IgD-negative memory B cell (primary cell): Measurements from ENCODE around the gene ZYX. TPM values are rescaled to one million over a fixed set of nuclear protein-coding genes. Genes with fewer than 3 reads are reported as not detected.
"Not testable (repeated sequence)": the region's sequence is repeated elsewhere in the genome, so short reads cannot be mapped to it uniquely, and the experiment has no call there.

ENCODE experiments used
- H3K27ac Mint-ChIP-seq, 3 donors: one replicate each; pipeline ENCODE4 v1.8.0; 2020 to 2022; ENCODE audit warnings: mild to moderate bottlenecking in 3 of 3, mixed read lengths in 3 of 3, moderate library complexity in 1 of 3
- H3K27me3 Mint-ChIP-seq: one replicate; pipeline ENCODE4 v1.8.0; 2021; ENCODE audit warnings: mixed read lengths
- H3K36me3 Mint-ChIP-seq: one replicate; pipeline ENCODE4 v1.8.0; 2020; ENCODE audit warnings: mild to moderate bottlenecking, mixed read lengths
- H3K4me1 Mint-ChIP-seq, 3 donors: one replicate each; pipeline ENCODE4 v1.8.0; 2020 to 2022; ENCODE audit warnings: mixed read lengths in 3 of 3, mild to moderate bottlenecking in 1 of 3
- H3K4me3 Mint-ChIP-seq, 4 donors: one replicate each; pipeline ENCODE4 v1.8.0; 2020 to 2022; ENCODE audit warnings: mild to moderate bottlenecking in 4 of 4, mixed read lengths in 4 of 4, moderate library complexity in 3 of 4
- H3K9me3 Mint-ChIP-seq, 3 donors: one replicate each; pipeline ENCODE4 v1.8.0; 2020 to 2021; ENCODE audit warnings: mixed read lengths in 3 of 3, mild to moderate bottlenecking in 1 of 3
- polyA plus RNA-seq: library from polyadenylated mRNA; unstranded; fragments of 300-500 nt; fragmentation: Illumina TruSeq; gene quantifications from one replicate; pipeline ENCODE4 v1.2.3, GENCODE V29; 2021

The ZYX gene
- polyA plus RNA-seq, 1 donor from 2014 or later = 51.3 TPM

DNA sequence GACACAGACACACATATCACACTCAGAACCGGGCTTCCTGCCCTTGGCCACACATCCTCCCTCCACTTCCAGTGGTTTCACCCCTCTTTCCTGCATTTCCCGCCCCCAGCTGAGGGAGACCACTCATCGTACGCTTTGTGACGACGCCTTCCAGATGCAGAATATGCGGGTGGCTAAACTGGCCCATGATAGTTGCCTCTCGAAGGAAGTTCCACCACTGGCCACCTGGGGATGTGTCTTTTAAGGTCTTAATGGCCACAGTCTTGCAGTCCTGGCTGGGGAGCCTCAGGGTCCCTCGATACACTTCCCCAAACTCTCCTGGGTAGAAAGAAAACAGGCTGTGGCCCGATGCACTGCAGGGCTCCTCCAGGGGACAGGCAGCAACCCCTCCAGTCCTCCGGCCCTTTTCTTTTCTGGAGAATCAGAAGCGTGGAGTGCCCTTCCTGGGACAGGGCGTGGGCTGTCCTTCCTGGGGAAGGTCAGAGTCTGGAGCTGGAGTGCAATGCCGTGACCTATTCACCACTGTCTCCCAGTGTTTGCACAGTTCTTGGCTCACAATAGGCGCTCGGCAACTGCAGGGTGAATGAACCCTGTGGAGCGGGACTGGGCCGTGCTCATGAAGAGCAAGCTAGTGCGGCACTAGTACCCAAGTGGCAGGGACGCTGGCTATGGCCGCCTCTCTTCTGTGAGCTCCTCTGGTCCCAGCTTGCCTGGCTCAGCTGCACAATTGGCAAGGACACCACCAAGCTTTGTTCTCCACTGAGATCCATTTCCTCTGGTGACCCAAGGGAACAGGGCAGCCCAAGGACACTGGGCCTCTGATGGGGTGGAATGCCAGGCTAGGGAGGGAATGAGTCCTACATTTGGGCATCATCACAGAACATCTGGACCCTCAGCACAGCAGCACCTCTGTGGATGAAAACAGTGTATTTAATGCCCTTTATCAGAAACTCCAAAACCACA lies 14.3 kb downstream of the ZYX start:
- no peak overlapping the region for H3K4me3 Mint-ChIP-seq
- no peaks in the 10 kb centered on the region for H3K27me3 Mint-ChIP-seq
- no peaks in the 10 kb centered on the region for H3K36me3 Mint-ChIP-seq
- H3K4me1 Mint-ChIP-seq = peaks cover 0 to 2% (median 0%) of the 10 kb centered on the region in 3 donors
- peak overlapping the region in 1 of 3 donors; percentile 77 for H3K27ac Mint-ChIP-seq
- H3K9me3 Mint-ChIP-seq = peaks cover 0 to 1% (median 0%) of the 10 kb centered on the region in 3 donors

GRCh38 chr7:143396182-143396581 lies 15.0 kb downstream of the ZYX start:
- H3K27ac Mint-ChIP-seq = no peak overlapping the region
- H3K27me3 Mint-ChIP-seq = no peaks in the 10 kb centered on the region
- H3K9me3 Mint-ChIP-seq = peaks cover 0 to 1% (median 0%) of the 10 kb centered on the region in 3 donors
- peaks cover 0 to 2% (median 0%) of the 10 kb centered on the region in 3 donors for H3K4me1 Mint-ChIP-seq
- no peaks in the 10 kb centered on the region for H3K36me3 Mint-ChIP-seq
- no peak overlapping the region for H3K4me3 Mint-ChIP-seq

DNA sequence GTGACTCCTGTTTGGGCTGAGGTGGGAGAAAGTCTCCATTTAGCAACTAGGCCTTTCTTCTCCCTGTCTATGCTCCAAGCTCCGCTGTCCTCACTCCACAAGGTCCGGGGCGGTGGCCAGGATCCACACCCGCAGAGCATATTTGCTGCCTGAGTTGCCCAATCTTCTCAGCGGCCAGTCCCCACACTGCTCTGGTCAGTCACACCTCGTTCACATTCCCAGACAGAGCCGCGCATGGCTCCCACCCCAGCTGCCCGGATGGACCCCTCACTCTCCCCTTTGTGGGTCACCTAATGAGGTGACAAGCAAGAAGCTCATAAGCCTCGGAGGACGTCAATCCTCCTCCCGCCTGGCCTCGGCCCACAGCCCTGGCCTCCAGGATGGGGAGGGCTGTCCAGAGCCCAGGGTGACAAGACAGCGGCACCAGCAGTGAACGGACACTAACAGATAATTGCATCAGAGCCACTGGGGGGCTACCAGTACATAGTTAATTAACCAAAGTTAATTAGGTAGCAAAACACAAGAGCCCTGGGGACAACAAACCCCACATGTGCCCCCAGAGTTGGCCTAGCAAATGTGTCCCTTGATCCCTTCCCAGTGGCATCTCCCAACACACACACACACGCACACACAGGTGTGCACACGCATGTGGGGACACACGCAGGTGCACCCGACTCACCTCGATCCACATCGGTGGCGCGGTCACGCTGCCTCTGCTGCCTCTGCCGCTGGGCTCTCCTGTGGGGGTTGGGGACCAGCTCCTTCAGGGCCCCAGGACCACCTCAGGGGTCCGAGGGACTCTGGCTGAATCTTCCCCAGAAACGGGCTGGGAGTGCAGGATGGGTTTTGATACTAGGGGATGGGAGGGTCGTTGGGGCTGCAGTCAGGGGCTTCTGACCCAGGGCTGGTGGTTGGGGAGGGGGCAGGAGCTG lies 15.7 kb downstream of the ZYX start:
- no peaks in the 10 kb centered on the region for H3K36me3 Mint-ChIP-seq
- H3K27ac Mint-ChIP-seq = no peak overlapping the region
- no peak overlapping the region for H3K4me3 Mint-ChIP-seq
- no peaks in the 10 kb centered on the region for H3K27me3 Mint-ChIP-seq
- H3K4me1 Mint-ChIP-seq = peaks cover 0 to 2% (median 0%) of the 10 kb centered on the region in 3 donors
- H3K9me3 Mint-ChIP-seq = peaks cover 0 to 1% (median 0%) of the 10 kb centered on the region in 3 donors

GRCh38 chr7:143397710-143398530 lies 16.8 kb downstream of the ZYX start:
- H3K4me1 Mint-ChIP-seq = peaks cover 0 to 2% (median 0%) of the 10 kb centered on the region in 3 donors
- no peak overlapping the region for H3K27ac Mint-ChIP-seq
- peaks cover 0 to 1% (median 0%) of the 10 kb centered on the region in 3 donors for H3K9me3 Mint-ChIP-seq
- H3K36me3 Mint-ChIP-seq = no peaks in the 10 kb centered on the region
- no peak overlapping the region for H3K4me3 Mint-ChIP-seq
- H3K27me3 Mint-ChIP-seq = no peaks in the 10 kb centered on the region

- Mint-ChIP-seq H3K9me3 (peaks cover 0 to 1% (median 0%) of the 10 kb centered on the region in 3 donors), H3K4me3 (no peak overlapping the region), H3K4me1 (peaks cover 0 to 4% (median 0%) of the 10 kb centered on the region in 3 donors), H3K36me3 (no peaks in the 10 kb centered on the region), H3K27ac (no peak overlapping the region), H3K27me3 (no peaks in the 10 kb centered on the region)
These were observed 17.5 kb downstream of the ZYX start for GRCh38 chr7:143398616-143399015.

DNA sequence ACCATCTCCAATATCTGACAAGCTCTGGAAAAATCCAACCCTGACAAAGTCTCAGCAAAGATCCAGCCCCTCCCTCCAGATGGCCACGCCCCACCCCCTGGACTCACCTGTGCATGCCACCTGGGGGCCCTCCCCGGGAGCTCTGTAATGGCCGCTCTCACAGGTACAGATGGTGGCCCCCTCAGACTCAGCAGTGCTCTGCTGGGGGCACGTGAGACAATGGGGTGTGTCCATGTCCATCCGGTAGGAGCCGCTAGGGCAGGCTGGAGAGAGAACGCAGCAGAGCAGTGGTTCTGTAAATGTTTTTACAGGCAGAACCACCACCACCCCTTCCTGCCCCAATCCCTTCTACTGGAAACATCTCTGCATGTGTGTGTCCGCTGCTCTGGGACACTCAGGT lies 18.0 kb downstream of the ZYX start:
- H3K27ac Mint-ChIP-seq = no peak overlapping the region
- H3K4me1 Mint-ChIP-seq = peaks cover 0 to 4% (median 0%) of the 10 kb centered on the region in 3 donors
- no peaks in the 10 kb centered on the region for H3K27me3 Mint-ChIP-seq
- no peak overlapping the region for H3K4me3 Mint-ChIP-seq
- peaks cover 0 to 1% (median 0%) of the 10 kb centered on the region in 3 donors for H3K9me3 Mint-ChIP-seq
- no peaks in the 10 kb centered on the region for H3K36me3 Mint-ChIP-seq

DNA sequence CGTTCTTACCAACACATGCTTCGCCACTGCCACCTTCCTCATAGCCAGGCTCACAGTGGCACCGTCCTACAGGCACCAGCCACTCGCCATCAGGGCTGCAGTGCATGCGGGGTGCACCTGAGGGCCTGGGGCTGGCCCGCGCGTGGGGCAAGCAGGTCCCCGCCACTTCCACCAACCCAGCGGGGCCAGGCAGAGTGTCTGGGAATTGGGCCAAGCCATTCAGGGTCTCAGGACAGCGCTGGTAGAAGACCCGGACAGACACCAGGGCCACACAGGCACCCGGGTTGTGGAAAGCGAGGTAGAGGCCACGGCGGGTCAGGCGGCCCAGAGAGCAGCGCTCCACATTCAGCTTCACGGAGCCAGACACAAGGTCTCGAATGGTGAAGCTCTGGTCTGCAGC lies 18.5 kb downstream of the ZYX start:
- Mint-ChIP-seq H3K4me1 (peaks cover 0 to 4% (median 0%) of the 10 kb centered on the region in 3 donors), H3K36me3 (no peaks in the 10 kb centered on the region), H3K9me3 (peaks cover 0 to 1% (median 0%) of the 10 kb centered on the region in 3 donors), H3K27me3 (no peaks in the 10 kb centered on the region), H3K4me3 (no peak overlapping the region), H3K27ac (no peak overlapping the region)

DNA sequence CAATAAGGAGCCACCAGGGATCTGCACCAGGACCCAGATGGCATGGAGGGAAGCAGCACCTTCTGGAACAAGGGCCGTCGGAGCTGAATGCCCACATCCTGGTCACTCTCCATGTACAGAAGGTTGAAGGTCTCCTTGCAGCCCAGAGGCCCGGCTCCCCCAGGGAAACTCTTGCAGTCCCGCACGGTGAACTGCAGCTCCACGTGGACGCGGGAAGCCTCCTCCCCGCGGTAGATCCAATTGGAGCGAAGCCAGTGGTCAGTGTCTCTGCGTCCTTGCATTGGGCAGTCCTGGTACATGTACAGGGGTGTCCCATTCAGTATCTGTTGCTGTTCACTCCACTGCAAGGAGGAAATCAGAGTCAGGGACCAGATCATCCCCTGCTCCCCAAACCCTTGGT lies 20.1 kb downstream of the ZYX start:
- Mint-ChIP-seq H3K4me1 (peaks cover 0 to 4% (median 0%) of the 10 kb centered on the region in 3 donors), H3K4me3 (no peak overlapping the region), H3K36me3 (no peaks in the 10 kb centered on the region), H3K27ac (no peak overlapping the region), H3K27me3 (no peaks in the 10 kb centered on the region), H3K9me3 (no peaks in the 10 kb centered on the region)

- not testable (repeated sequence) for H3K36me3 Mint-ChIP-seq, H3K4me1 Mint-ChIP-seq, H3K27ac Mint-ChIP-seq
These were observed 21.1 kb downstream of the ZYX start for GRCh38 chr7:143402233-143402632.

DNA sequence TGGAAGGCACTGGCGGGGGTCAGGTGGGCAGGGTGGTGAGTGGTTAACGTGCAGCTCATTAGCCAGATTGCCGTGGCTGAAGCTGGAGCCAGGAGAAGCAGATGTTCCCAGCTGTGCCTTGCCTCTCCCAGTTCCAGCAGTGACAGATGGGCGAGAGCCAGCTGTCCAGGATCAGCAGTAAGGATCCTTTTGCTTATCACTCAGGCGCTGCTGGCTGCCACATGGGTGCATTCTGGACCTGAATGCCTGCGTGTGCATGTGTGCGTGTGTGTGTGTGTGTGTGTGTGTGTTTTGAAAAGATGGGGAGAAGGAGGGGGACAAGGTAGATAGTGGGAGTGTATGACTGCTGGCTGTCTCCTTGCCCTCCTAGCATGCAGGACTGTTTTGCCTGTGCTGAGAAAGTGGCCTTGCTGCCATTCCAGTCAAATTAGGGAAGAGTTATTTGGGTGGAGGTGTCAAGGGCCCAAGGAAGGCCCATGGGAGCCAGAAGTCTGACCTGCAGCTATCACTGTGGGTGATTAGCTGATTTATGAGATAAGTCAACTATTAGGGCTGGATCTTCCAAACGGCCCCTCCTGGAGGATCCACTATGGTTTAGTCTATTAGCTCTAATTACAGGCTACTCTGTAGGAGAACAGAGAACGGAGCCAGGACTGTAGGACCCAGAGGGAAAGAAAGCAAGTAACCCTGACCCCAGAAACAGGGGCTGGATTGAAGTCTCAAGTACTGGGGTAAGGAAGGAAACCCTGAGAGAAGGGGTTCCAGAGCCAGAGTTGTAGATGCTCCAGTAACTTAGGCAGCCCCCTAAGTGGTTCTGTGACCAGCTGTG lies 24.2 kb downstream of the ZYX start:
- no peaks in the 10 kb centered on the region for H3K36me3 Mint-ChIP-seq
- no peaks in the 10 kb centered on the region for H3K9me3 Mint-ChIP-seq
- peak overlapping the region in 2 of 3 donors; percentile 31 to 92 for H3K27ac Mint-ChIP-seq
- H3K4me3 Mint-ChIP-seq = no peak overlapping the region
- H3K27me3 Mint-ChIP-seq = peaks cover 18% of the 10 kb centered on the region
- H3K4me1 Mint-ChIP-seq = peaks cover 18 to 20% (median 19%) of the 10 kb centered on the region in 3 donors

More at GRCh38 chr7:143402233-143402632, 21.1 kb downstream of the ZYX start:
- H3K27me3 Mint-ChIP-seq, H3K9me3 Mint-ChIP-seq, H3K4me3 Mint-ChIP-seq: not testable (repeated sequence)

DNA sequence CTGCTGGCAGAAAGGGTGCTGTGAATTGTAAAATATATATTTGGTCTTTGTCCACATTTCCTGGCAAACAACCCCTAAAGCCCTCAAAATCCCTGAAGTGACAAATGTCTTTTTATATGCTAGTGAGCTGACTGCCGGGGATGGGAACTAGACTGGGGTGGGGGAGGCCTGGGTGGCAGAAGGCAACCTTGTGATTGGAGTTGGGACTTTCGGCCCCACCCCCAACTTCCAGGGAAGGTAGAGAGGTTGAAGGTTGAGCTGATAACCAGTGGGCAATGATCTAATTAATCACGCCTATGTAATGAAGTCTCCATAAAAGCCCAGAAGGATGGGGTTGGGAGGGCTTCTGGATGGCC lies 24.8 kb downstream of the ZYX start:
- Mint-ChIP-seq H3K4me1 (peaks cover 22 to 24% (median 23%) of the 10 kb centered on the region in 3 donors), H3K9me3 (no peaks in the 10 kb centered on the region), H3K27me3 (peaks cover 19% of the 10 kb centered on the region), H3K36me3 (no peaks in the 10 kb centered on the region), H3K27ac (peak overlapping the region in 1 of 3 donors; percentile 31), H3K4me3 (no peak overlapping the region)

DNA sequence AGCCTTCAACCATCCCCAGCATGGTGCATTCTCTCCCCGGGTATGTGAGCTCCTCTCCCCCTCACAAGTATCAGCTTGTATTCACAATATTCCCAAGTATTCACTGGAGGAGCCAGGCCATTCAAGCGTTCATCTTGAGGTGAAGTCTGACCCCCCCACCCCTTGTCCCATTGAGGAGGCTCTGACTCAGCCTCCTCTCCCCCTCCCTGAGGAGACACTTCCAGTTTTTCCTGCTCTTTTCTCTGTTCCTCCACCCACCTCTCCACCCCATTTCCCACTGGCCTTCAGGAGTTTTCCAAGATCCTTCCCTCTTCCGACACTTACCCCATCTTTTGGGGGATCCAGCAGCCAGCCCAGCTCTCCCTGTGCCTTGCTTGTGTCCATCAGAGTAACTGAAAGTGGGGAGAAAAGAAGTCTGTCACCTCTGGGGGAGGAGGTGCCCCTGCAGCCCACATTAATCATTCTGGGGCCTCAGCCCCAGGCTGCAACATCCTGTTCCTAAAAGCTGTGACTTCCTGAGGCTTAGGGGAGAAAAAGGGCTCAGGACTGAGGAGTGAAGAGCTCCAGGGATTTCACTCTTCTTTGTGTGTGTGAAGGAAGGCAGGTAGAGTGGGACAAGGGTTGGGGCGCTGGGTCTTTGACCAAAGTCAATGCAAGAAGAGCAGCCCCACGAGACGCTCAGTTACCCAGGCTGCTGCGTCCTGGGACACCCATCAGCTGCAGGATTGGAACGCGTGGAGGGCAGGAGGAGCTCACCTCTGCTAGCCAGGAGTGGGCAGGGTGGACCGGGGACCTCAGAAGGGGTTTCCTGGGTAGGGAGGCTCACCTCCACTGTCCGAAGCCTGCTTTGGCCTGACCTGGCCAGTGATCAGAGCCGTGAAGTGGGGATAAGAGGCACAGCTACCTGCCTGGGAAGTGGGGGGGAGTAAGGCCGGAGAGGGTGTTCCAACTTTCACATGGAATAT lies 26.4 kb downstream of the ZYX start:
- Mint-ChIP-seq H3K27me3 (peaks cover 23% of the 10 kb centered on the region), H3K4me1 (peaks cover 23 to 30% (median 24%) of the 10 kb centered on the region in 3 donors), H3K36me3 (no peaks in the 10 kb centered on the region), H3K9me3 (no peaks in the 10 kb centered on the region), H3K4me3 (peak overlapping the region; percentile 30 to 84 (median 80)), H3K27ac (peak overlapping the region in 1 of 3 donors; percentile 2)
